Prostate gland (tissue), 2 donors: Measurements from ENCODE around the gene C1orf21.

ENCODE experiments used
- CTCF ChIP-seq, 4 experiments: fragments of 200-600 bp in 2 of 4; fragments of 450-650 bp in 2 of 4; sonication (generic) in 2 of 4; IDR thresholded peaks; 1 replicate in 3 of 4; 2 replicates in 1 of 4; pipeline ENCODE4 v1.5.1; 2016 to 2019; ENCODE audit warnings: antibody characterized with exemption in 4 of 4, mild to moderate bottlenecking in 2 of 4, moderate library complexity in 2 of 4
- POLR2A ChIP-seq: fragments of 450-650 bp; IDR thresholded peaks from one replicate; pipeline ENCODE4 v1.6.1; 2016; ENCODE audit warnings: antibody characterized with exemption, mild to moderate bottlenecking
- POLR2AphosphoS5 ChIP-seq: sonication (generic); formaldehyde crosslinking; IDR thresholded peaks from one replicate; pipeline ENCODE4 v1.6.1; 2017; ENCODE audit warnings: antibody characterized with exemption

GRCh38 chr1:184405094-184405800 lies 18.4 kb downstream of the C1orf21 start:
- TF ChIP-seq POLR2A (no peak), POLR2AphosphoS5 (no peak), CTCF (IDR thresholded peaks at IDR 0.05) (no peak)
